HFF-Myc (cell line): ENCODE data around the gene NCAPD3.

Experiments
- DNase-seq: peaks from one replicate; pipeline ENCODE4 v3.0.0-alpha.2; 2011; ENCODE audit warnings: low read depth; ENCODE audit errors: extremely low read depth
- H3K4me3 ChIP-seq: replicated peaks from 2 replicates; pipeline ENCODE4 v1.5.1; 2011; ENCODE audit warnings: low read depth, mild to moderate bottlenecking, control low read depth, low read length
- TF ChIP-seq, protein P1 (sequence below): IDR thresholded peaks from 2 replicates; pipeline ENCODE4 v1.5.1; 2012; ENCODE audit warnings: mild to moderate bottlenecking, low read depth, low read length, control low read depth; ENCODE audit errors: missing control alignments

NCAPD3 gene

GRCh38 chr11:134139873-134140331, 83.9 kb downstream of the NCAPD3 start:
- H3K4me3 ChIP-seq = no peak overlapping the region

DNA sequence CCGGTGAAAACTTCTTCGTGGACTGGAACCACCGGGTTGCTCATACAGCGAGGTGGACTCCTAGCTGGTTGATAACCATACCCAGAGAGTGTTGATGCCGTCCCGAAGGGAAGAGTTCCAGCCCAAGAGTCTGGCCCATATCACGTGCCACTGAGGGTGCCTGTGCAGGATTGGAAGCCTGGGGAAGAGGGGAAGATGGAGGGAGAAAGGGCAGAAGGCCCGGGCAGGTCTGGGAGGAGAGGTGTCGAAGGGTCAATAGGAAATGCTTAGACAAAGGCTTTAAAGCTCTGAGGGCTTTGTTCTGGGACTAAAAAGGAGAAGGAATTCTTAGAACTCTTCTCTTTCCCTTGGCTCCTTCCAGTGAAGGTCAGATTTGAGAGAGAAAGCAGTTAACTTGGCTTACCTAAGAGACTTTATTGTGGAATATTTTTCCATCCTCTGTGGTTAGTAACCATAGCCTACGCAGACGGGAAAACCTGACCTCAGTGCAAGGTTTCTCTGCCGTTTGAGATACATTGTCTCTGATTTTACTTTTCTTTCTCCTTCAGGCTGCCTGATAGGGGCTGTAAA, 84.4 kb downstream of the NCAPD3 start:
- DNase-seq = no peak
- H3K4me3 ChIP-seq = no peak overlapping the region
- TF ChIP-seq, protein P1, sequence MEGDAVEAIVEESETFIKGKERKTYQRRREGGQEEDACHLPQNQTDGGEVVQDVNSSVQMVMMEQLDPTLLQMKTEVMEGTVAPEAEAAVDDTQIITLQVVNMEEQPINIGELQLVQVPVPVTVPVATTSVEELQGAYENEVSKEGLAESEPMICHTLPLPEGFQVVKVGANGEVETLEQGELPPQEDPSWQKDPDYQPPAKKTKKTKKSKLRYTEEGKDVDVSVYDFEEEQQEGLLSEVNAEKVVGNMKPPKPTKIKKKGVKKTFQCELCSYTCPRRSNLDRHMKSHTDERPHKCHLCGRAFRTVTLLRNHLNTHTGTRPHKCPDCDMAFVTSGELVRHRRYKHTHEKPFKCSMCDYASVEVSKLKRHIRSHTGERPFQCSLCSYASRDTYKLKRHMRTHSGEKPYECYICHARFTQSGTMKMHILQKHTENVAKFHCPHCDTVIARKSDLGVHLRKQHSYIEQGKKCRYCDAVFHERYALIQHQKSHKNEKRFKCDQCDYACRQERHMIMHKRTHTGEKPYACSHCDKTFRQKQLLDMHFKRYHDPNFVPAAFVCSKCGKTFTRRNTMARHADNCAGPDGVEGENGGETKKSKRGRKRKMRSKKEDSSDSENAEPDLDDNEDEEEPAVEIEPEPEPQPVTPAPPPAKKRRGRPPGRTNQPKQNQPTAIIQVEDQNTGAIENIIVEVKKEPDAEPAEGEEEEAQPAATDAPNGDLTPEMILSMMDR = no peak

More at GRCh38 chr11:134139873-134140331, 83.9 kb downstream of the NCAPD3 start:
- peak; percentile 86 for DNase-seq
- TF ChIP-seq, protein P1 = peak; percentile 85

DNA sequence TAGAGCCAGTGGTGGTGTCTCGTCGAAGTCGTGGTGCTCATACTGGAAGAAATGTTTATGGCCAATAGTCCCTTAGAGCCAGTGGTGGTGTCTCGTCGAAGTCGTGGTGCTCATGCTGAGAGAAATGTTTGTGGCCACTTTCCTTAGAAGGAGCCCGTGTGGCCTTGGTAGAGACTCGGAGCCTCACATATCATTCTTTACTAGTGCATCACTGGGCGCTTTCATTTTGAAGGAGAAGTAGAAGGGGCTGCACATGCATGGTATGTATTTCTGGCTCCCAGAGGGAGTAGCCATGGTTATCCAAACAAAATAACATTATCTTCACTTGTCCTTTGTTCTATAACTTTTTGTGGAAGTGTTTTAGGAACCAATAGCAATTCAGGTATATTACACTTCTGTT, 85.4 kb downstream of the NCAPD3 start:
- no peak overlapping the region for H3K4me3 ChIP-seq
- DNase-seq = no peak
- TF ChIP-seq, protein P1 = no peak

GRCh38 chr11:134134167-134134566, 89.6 kb downstream of the NCAPD3 start:
- H3K4me3 ChIP-seq = no peak overlapping the region
- TF ChIP-seq, protein P1 = no peak
- no peak for DNase-seq

GRCh38 chr11:134132808-134133207, 91.0 kb downstream of the NCAPD3 start:
- no peak for DNase-seq
- H3K4me3 ChIP-seq = no peak overlapping the region
- TF ChIP-seq, protein P1 = no peak

GRCh38 chr11:134131628-134132244, 92.0 kb downstream of the NCAPD3 start:
- no peak for DNase-seq
- TF ChIP-seq, protein P1 = no peak

More at GRCh38 chr11:134131628-134132244, 92.0 kb downstream of the NCAPD3 start:
- no peak overlapping the region for H3K4me3 ChIP-seq
